Dermis blood vessel endothelial cell (primary cell): ENCODE data around the gene ARHGEF2. TPM values are rescaled to one million over a fixed set of nuclear protein-coding genes. Genes with fewer than 3 reads are reported as not detected.

Source experiments
- DNase-seq: peaks from one replicate; pipeline ENCODE4 v3.0.0; 2010
- total RNA-seq: library from RNA; depleted of rRNA; stranded (reverse); fragments of >200 nt; gene quantifications from 2 replicates; pipeline ENCODE4 v1.2.3, GENCODE V29; 2014

ARHGEF2 gene
- 101 and 147 TPM in 2 replicates for total RNA-seq

GRCh38 chr1:155978325-155978972, at the start of gene ARHGEF2:
ARHGEF2 (minus strand) TSS chr1:155978547; CDS start chr1:155978427, 120 bp downstream.
- peak; percentile 54 for DNase-seq

- no peak for DNase-seq
Measured at GRCh38 chr1:156026588-156026987, 48.2 kb upstream of the ARHGEF2 start.

- DNase-seq = peak; percentile 82
Measured at GRCh38 chr1:156025876-156026275, 47.5 kb upstream of the ARHGEF2 start.

DNA sequence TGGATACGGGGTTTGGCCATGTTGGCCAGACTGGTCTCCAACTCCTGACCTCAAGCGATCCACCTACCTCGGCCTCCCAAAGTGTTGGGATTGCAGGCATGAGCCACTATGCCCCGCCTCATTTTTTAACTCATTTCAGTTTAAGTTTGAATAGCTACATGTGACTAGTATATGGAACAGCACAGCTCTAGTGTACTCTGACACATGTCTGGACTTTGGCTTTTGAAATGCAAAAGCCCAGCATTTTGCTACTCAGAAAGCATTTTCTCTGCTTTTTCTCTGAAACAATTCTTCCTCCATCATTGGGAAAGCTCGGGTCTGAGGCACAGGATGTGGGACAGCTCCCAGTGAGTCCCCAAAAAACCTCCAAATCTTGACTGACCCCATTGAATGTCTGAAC, 46.5 kb upstream of the ARHGEF2 start:
- no peak for DNase-seq

- DNase-seq = no peak
Measured at GRCh38 chr1:156021954-156022353, 43.6 kb upstream of the ARHGEF2 start.

GRCh38 chr1:156021093-156021428, 42.7 kb upstream of the ARHGEF2 start:
- DNase-seq = no peak

DNA sequence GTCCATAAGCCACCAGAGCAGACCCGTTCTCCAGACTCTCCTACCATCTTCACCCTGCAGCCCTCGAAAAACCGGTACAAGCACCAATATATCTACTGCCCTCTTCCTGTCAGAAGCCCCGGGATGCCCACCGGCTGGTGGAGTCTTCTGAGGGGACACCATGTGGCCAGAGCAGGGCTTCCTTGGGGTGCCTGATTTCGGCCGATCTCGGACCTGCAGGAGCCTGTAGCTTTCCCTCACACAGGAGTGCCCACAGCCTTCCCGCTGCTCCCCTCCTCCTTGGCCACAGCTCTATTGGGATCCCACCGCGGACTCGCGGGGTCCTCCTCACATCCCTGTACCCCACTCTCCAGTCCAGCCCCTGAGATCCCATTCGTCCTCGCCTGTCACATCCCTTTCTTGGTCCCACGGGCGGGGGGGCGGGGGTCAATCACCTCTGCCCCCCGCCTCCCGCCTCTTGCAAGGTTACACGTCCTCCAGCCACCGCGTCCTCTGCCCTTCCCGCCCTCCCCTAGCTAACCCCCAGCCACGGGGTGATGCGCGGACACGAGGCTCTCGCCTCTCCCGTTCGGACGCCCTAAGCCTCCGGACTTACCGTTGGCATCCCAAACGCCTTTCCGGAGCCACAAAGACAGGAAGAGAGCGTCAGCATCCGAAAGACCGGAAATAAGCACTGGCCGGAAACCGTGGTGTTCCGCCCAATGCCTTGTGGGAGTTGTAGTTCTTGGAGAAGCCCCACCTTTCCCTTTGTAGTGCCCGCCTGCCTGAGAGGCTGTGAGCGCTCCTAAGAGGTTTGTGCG, 42.1 kb upstream of the ARHGEF2 start, which contains the start of gene SSR2:
Gene SSR2, minus strand, starts transcription at position 659 of the 800 bp plus-strand sequence. CDS start 784 bp downstream, outside the sequence.
- peak; percentile 97 for DNase-seq

GRCh38 chr1:156019946-156020292, 41.6 kb upstream of the ARHGEF2 start:
- DNase-seq = no peak

GRCh38 chr1:156014829-156015228, 36.5 kb upstream of the ARHGEF2 start:
- no peak for DNase-seq

GRCh38 chr1:156012051-156012817, 33.9 kb upstream of the ARHGEF2 start:
- DNase-seq = no peak

DNA sequence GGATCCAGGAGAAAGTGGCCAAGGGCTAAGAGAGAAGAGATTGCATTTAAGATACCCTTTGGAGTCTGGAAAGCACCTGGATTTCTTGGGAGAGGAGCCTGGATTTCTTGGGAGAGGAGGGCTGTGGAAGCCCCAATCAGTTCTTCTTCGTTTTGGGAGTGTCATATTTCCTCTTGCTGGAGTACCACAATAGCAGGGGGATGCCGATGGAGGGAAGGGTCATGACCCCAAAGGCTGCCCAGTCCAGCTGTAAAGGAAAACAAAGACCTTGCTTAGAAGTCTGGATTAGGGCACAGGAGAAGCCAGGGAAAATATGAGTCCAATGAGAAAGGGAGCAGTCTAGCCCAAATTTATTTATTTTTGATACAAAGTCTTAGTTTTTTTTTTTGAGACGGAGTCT, 31.1 kb upstream of the ARHGEF2 start:
- no peak for DNase-seq

GRCh38 chr1:156006666-156007376, 28.5 kb upstream of the ARHGEF2 start:
- DNase-seq = peak; percentile 26

DNA sequence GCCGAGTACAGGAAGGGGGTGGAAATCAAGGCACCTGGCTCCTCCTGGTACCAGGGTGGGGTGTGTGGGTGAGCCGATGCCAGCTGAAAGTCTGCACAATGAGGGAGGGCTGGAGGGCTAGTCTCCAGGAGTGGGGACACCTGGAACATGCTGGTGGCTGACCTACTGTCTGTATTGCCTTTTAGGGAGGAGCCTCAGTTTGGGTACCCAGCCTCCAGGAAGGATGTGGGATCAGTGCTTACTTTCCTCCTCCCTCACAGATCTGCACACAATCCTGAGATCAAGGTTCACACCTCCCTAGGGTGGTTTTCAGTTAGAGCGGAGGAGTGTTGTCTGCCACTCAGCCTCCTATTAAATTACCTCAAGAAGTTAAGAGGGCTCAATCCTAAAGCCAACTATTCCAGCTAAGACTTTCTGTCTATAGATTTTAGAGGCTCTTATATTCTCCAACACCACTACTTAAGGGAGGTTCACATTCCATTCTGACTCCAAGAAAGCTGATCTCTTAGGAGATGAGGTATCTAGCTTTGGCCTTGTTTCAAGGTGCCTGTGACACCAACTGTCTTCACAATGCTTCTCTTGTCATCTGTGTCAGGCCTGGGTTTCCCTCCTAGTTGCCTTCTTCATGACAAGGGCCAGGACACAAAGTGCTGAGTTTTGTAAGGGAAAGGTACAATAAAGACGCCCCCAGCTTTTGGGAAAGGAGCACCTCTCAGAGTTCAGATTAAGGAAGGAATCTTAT, 26.7 kb upstream of the ARHGEF2 start:
- no peak for DNase-seq

- no peak for DNase-seq
Measured at GRCh38 chr1:156003923-156004188, 25.5 kb upstream of the ARHGEF2 start.

DNA sequence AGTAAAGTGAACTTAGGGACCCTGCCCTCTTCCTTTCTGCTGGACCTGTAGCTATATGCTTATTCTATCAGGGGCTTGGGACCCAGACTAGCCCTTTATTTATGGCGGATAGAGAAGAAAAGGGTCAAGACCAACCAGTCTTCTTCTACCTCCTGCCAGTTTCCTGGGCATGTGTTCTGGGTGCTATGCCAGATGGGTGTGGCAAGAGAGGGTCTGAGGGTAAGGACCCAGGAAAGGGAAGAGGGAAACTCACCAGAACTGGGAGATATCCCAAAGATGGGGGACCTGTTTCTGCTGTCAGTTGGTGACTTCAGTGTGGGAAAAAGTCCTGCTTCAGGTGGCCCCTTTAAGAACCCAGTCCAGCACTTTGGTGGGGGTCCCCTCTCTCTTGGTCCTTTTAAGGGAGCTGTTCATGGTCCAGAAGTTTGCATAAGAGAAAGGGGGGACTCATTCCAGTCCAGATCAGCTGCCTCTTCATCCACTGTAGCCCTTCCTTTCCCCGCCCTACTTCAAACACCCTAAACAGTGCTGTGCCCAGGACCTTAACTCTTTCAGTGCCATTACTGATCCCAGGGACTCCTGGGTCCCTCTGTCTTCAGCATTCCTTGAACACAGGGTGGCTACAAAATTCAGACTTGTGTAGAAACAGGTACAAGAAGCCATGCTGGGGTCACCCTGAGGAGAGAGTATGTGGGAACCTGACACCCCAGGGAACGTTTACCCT, 24.0 kb upstream of the ARHGEF2 start:
- DNase-seq = no peak

DNA sequence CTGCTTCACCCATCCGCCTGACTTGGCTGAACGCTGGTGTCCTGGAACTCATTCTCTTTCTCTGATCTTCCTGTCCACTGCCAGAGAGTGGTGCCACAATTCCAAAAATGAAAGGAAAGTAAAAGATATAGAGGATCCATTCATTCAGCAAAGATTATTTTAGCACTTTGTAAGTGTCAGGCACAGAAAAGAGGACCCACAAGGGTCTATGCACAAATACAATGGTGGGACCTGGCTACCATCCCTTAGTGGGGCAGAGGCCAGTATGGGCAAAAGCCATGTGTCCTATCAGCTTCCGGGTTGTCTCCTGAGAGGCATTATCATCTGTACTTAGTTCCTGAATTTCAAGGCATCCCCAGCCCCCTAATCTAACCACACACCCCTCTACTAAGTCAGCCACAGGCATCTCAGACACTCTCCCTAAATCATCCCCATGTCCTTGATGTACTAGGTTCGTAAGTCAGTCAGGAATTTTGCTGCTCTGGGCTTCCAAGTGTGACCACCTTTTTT, 23.4 kb upstream of the ARHGEF2 start:
- no peak for DNase-seq

DNA sequence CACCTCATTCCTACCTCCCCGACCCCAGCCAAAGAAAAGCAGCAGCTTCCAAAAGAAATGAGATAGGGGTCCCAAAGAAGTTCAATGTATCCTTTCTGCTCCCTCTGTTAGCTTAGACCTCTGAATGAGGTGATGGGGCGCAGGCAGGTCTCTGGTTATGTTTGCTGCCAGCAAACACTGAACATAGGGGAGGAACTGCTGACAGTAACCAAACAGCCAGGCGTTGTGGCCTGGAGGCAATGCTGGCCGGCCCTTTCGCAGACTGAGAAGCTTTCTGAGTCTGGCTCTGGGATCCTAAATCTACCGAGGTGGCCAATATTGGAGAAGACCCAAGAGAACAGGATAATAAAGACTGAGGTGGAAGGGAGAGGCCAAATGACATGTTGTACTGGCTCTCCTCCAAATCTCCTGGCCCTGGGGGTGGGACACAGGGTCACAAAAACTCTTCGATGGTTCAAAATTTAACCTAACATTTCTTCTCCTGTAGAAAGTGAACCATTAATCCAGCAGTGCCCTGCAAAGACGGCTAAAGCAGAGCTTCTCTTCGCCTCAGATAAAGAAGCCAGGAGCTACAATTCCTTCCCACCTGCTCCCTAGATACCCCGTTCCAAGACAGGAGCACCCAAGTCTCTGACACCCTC, 22.8 kb upstream of the ARHGEF2 start:
- no peak for DNase-seq

GRCh38 chr1:155999964-156000363, 21.6 kb upstream of the ARHGEF2 start:
- no peak for DNase-seq

DNA sequence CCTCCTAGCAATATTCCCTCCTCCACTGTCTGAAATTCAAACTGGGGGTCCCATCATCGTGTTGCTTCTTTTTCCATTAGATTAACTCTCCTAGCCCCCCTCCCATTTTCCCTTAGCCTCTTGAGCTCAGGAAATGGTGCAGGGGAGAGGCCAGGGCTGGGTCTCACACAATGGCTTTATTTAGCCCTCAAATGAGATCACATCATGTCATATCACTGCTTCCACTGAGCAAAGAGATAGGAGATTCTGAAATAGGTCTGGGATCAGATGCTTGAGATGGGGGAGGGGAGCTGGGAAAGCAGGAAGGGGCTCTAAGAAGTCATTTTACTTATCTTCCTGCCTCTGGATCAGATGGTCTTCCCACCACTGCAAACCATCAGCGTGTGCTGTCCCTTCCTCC, 17.8 kb upstream of the ARHGEF2 start:
- DNase-seq = no peak

DNA sequence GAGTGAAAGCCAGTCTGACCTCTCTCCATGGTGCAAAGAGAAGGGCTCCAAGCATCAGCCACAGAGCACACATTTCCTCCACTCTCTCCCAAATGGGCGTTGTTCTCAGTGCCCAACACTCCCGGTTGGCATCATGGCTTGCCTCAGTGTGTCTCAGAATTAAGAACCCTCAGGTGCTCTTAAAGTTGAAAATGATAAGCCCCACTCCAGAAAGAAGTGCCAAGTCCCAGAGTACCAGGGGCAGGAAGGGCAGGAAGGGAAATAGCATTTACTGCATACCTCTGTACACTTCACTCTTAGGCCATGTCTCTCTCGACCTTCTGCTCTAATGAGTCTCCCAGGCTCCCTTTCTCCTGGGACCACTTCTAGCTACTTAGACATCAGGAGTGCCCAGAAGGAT, 15.2 kb upstream of the ARHGEF2 start:
- DNase-seq = no peak
